Tibial artery (tissue), 4 donors: ENCODE data around the gene FAM13A.

Experiments
- DNase-seq, 2 donors: peaks; one replicate each; pipeline ENCODE4 v3.0.0-alpha.2; 2019
- H3K27ac ChIP-seq, 2 donors: fragments of 200-600 bp; sonication (generic) in 1 of 2; 1 replicate in 1 of 2; 2 replicates in 1 of 2; pipeline ENCODE4 v1.5.1; 2018 to 2019; ENCODE audit warnings: mild to moderate bottlenecking in 1 of 2
- H3K27me3 ChIP-seq, 2 donors: fragments of 200-600 bp; sonication (generic) in 1 of 2; one replicate each; pipeline versions ENCODE4 v1.5.1 to v1.6.0; 2016 to 2019
- H3K36me3 ChIP-seq, 3 donors: fragments of 200-600 bp; sonication (generic) in 2 of 3; one replicate each; pipeline ENCODE4 v1.5.1; 2016 to 2019; ENCODE audit warnings: mild to moderate bottlenecking in 2 of 3
- H3K4me1 ChIP-seq, 4 donors: fragments of 200-600 bp; sonication (generic) in 2 of 4; 1 replicate in 3 of 4; 2 replicates in 1 of 4; pipeline ENCODE4 v1.5.1; 2016 to 2019
- H3K4me3 ChIP-seq, 2 donors: fragments of 200-600 bp; sonication (generic) in 1 of 2; 1 replicate in 1 of 2; 2 replicates in 1 of 2; pipeline ENCODE4 v1.5.1; 2018 to 2019; ENCODE audit warnings: mild to moderate bottlenecking in 2 of 2
- H3K9me3 ChIP-seq, 3 donors: fragments of 200-600 bp; sonication (generic) in 1 of 3; one replicate each; pipeline ENCODE4 v1.5.1; 2016 to 2019
- CTCF ChIP-seq, 2 experiments: fragments of 200-600 bp in 1 of 2; fragments of 450-650 bp in 1 of 2; IDR thresholded peaks; one replicate each; pipeline ENCODE4 v1.5.1; 2017 to 2019; ENCODE audit warnings: antibody characterized with exemption in 2 of 2, mild to moderate bottlenecking in 1 of 2, moderate library complexity in 1 of 2
- intact Hi-C: fragments of 100-400 bp; cut with DNase I; formaldehyde crosslinking; loops from one replicate; pipeline ENCODE4 v1.15.0; 2023; ENCODE audit warnings: low total_unique reads

Gene FAM13A

GRCh38 chr4:88827442-88827841, 229.5 kb downstream of the FAM13A start:
- H3K36me3 ChIP-seq = no peaks in the 10 kb centered on the region
- H3K27me3 ChIP-seq = no peaks in the 10 kb centered on the region
- H3K4me1 ChIP-seq = peaks cover 0 to 20% (median 2%) of the 10 kb centered on the region in 4 donors
- no peak overlapping the region for H3K4me3 ChIP-seq
- TF ChIP-seq CTCF (IDR thresholded peaks at IDR 0.05) = no peak
- H3K27ac ChIP-seq = no peak overlapping the region
- DNase-seq = no peak
- intact Hi-C loops = no loop called here
- H3K9me3 ChIP-seq = no peaks in the 10 kb centered on the region

- Histone ChIP-seq H3K36me3 (no peaks in the 10 kb centered on the region), H3K27me3 (no peaks in the 10 kb centered on the region), H3K4me3 (no peak overlapping the region), H3K27ac (no peak overlapping the region), H3K4me1 (peaks cover 0 to 25% (median 2%) of the 10 kb centered on the region in 4 donors), H3K9me3 (no peaks in the 10 kb centered on the region)
- no peak for DNase-seq
- TF ChIP-seq CTCF (IDR thresholded peaks at IDR 0.05) = no peak
- intact Hi-C loops = no loop called here
Measured at GRCh38 chr4:88826771-88827170, 230.2 kb downstream of the FAM13A start.

GRCh38 chr4:88825931-88826330, 231.1 kb downstream of the FAM13A start:
- intact Hi-C loops = no loop called here

GRCh38 chr4:88823058-88823919, 233.7 kb downstream of the FAM13A start:
- H3K9me3 ChIP-seq = no peaks in the 10 kb centered on the region
- H3K4me3 ChIP-seq = peak overlapping the region; percentile 53 to 58
- intact Hi-C loops = loop anchor here (5.0 kb wide), 1 partner anchor 289 kb away; the partner anchor contains the start of gene TIGD2
- no peak for TF ChIP-seq CTCF (IDR thresholded peaks at IDR 0.05)
- H3K36me3 ChIP-seq = no peaks in the 10 kb centered on the region
- H3K4me1 ChIP-seq = peaks cover 0 to 42% (median 12%) of the 10 kb centered on the region in 4 donors
- H3K27me3 ChIP-seq = no peaks in the 10 kb centered on the region
- DNase-seq = peak; percentile 94 to 97
- peak overlapping the region; percentile 86 for H3K27ac ChIP-seq

More at GRCh38 chr4:88825931-88826330, 231.1 kb downstream of the FAM13A start:
- DNase-seq = no peak
- Histone ChIP-seq H3K27me3 (no peaks in the 10 kb centered on the region), H3K27ac (no peak overlapping the region), H3K9me3 (no peaks in the 10 kb centered on the region), H3K4me3 (no peak overlapping the region), H3K4me1 (peaks cover 0 to 28% (median 0%) of the 10 kb centered on the region in 4 donors), H3K36me3 (no peaks in the 10 kb centered on the region)
- TF ChIP-seq CTCF (IDR thresholded peaks at IDR 0.05) = no peak

- TF ChIP-seq CTCF (IDR thresholded peaks at IDR 0.05) = no peak
- Histone ChIP-seq H3K27me3 (no peaks in the 10 kb centered on the region), H3K9me3 (no peaks in the 10 kb centered on the region), H3K4me1 (peaks cover 0 to 52% (median 19%) of the 10 kb centered on the region in 4 donors), H3K4me3 (peak overlapping the region; percentile 53 to 58), H3K36me3 (no peaks in the 10 kb centered on the region), H3K27ac (peak overlapping the region; percentile 86)
- intact Hi-C loops = loop anchor here (5.0 kb wide), 1 partner anchor 290 kb away; the partner anchor contains the start of gene TIGD2
- DNase-seq = no peak
Measured at GRCh38 chr4:88822034-88822789, 234.8 kb downstream of the FAM13A start.
